GM18858 (cell line): ENCODE data around the gene RFC4.
"Not testable (repeated sequence)": the region's sequence is repeated elsewhere in the genome, so short reads cannot be mapped to it uniquely, and the experiment has no call there.

Experiments
- ATAC-seq: cut with Tn5 transposase; IDR thresholded peaks from one replicate; pipeline ENCODE4 v1.9.1; 2021; ENCODE audit not compliant: unreplicated experiment

Gene RFC4

DNA sequence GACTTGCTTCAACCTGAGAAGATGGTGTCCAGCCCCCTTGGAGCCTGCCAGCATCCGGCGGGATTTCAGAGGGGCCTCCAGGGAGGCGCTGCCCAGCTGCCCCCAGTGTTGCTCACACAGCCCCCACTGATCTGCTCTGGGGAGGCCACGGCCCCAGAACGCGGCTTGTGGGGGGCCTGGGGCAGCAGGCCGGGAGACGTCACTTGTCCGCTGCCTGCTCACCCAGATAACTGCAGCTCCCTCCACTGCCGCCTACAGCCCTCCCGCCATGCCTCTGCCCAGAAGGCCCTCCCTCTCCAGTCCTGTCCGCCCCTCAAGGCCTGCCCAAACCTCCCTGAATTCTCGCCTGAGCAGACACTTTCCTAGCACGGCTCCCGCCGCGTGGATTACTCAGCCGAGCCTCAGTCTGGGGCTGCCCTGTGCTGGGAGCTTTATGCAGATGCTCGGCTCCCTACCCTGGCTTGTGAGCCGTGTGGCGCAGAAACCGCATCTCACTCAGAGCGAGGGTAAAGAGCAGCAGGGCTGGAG lies 19.1 kb upstream of the RFC4 start:
- ATAC-seq: no peak

DNA sequence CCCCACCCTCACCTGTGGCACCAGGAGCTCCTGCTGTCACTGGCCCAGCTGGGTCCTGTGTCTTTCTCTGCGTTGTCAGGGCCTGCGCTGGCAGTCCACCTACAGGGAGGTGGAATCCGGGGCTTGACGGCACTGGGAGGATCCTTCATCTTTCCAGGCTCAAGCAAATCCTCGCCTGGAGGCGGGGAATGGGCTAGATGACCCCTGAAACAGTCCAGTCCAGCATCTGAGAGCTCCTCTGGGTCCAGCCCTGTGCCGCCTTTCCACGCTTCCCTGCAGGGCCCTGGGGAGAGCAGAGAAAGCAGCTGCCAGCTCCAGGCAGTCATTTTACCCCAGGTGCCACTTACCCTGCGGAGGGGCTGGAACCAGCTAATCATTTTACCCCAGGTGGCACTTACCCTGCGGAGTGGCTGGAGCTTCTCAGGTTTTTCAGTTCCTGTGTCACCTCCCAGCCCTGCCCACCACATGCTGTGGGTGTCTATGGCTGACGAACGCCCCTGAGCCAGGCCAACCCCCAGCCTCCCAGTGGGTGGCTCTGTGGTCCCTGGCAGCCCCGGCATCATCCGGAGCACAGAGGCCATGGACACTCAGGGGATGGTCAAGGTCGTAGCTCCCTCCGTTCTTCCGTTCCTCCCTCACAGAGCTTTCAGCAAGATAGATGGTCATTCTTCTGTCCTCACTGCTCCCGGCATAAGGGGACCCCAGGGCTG lies 18.3 kb upstream of the RFC4 start:
- no peak for ATAC-seq

DNA sequence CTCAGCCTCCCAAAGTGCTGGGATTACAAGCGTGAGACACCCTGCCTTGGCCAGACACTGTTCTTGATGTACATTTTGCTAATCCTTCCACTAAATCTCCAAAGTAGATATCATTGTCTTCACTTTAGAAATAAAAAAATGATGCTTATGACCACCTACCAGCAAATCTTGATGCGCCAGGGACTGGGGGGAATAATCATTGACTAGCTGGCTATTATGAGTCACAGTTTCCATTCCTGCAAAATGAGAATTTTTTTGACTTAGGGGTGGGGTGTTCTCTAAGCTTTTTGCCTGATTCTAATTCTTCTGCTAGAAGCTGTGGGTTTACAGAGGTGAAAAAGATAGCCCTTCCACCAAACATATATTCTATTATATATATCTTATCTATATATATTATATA lies 17.1 kb upstream of the RFC4 start:
- ATAC-seq: no peak

DNA sequence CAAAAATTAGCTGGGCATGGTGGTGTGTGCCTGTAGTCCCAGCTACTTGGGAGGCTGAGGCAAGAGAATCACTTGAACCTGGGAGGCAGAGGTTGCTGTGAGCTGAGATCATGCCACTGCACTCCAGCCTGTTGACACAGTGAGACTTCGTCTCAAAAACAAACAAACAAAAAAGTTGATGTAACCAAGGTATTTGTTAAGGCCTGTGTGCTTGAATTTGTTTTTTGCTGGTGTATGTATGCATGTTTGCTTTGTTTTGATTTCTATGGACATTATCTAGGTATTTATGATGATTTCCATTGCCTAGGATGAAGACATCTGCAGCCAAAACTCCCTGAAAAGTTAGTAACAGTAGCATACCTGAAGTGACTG lies 16.1 kb upstream of the RFC4 start:
- ATAC-seq: not testable (repeated sequence)

DNA sequence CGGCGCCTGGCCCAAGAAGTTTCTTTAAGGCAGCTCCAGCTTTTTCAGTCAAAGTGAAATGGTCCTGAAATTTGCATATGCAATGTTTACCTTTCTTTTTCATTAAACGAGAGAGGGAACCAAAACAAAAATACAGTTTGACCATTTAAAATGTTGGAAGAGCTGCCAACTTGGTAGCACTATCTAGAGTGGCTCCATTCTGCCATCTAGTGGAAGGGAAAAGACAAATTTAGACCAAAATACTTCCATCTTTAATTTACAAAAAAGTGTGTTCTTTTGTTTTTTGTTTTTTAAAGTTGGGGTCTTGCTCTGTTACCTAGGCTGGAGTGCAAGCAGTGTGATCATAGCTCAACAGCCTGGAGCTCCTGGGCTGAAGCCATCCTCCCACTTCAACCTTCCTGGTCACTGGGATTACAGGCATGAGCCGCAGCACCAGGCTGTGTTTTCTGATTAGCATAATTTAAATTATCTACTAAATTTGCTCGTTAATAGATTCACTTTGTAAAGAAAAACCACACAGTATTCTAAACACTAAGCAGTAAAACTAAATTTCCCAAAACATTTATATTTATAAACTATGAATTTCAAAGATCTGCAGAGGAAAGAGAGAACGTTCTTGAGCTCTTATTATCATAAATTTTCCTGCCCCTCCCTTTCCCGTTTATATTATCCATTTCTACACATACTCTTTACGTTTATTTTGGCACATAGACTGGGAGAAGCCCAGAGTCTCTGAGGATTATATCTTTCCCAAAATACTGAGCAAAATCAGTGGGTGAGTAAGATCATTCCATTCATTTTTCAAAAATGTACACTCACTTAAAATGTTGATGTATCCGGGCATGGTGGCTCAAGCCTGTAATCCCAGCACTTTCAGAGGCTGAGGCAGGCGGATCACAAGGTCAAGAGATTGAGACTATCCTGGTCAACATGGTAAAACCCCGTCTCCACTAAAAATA lies 15.4 kb upstream of the RFC4 start:
- ATAC-seq: no peak

DNA sequence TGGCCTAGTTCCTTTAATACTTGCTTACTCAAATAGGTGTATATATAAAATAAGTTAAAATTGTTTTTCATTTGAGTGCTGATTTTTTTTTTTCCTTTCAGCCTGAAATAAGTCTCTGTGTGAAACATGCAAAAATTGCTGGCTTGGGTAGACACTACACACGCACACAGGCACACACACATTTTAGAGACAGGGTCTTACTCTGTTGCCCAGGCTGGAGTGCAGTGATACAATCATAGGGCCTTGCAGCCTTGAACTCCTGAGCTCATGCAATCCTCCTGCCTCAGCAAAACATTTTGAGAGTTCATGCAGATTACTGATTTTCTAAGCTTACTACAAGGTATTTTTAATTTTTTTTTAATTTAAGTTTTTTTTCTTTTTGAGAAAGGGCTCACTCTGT lies 12.7 kb upstream of the RFC4 start:
- ATAC-seq: no peak

DNA sequence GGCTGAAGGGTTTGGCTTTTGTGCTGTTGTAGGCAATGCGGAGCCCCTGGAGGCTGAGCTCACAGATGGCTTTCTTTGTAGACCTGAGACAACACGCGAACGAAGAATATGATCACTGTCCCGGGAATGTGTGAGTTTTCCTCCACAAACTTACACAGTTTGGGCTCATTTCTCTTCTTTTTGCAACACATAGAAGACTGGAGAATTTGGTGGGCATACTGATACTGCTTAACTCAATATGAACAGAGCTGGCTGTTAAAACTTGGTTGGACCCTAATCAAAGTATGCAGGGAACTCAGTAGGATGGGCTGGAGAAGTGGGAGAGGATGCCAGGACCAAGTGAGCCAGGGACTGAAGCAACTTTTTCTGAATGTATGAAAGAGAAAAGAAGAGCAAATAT lies 12.2 kb upstream of the RFC4 start:
- no peak for ATAC-seq

DNA sequence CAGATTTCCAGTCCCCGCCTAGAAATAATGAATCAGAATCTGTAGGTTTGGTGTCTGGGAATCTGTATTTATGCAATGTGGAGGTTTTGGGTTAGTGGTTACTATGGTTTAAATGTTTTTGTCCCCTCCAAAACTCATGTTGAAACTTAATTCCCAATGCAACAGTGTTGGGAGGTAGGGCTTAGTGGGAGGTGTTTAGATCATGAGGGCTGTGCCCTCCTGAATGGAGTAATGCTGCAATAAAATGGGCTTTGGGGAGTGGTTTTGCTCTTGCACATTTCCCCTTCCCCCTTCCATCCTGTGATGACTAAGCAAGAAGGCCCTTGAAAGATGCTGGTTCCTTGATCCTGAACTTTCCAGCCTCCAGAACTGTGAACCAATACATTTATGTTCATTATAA lies 9.2 kb upstream of the RFC4 start:
- no peak for ATAC-seq

DNA sequence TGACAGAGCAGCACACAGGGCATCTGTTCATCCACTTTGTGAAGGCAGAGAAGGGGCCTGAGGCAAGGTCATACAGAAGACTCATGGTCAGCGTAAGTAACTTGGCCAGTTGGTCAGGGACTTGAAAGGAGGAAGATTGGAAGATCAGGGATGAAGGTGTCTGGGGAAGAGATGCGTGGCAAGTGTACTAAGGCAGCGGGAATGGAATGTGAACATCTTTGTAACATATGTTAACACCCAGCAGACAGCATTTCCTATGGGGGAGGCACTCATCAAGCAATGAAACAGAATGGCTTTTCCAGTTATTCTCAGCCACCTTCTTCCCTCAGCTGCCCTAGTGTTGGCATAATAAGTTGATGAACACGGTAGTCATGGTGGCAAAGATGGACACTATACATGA lies 7.8 kb upstream of the RFC4 start:
- ATAC-seq: no peak

DNA sequence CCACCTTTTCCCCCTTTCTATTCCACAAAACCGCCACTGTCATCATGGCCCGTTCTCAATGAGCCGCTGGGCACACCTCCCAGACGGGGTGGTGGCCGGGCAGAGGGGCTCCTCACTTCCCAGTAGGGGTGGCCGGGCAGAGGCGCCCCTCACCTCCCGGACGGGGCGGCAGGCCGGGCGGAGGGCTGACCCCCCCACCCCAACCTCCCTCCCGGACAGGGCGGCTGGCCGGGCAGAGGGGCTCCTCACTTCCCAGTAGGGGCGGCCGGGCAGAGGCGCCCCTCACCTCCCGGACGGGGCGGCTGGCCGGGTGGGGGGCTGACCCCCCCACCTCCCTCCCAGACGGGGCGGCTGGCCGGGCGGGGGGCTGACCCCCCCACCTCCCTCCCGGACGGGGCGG lies 5.0 kb upstream of the RFC4 start:
- not testable (repeated sequence) for ATAC-seq

DNA sequence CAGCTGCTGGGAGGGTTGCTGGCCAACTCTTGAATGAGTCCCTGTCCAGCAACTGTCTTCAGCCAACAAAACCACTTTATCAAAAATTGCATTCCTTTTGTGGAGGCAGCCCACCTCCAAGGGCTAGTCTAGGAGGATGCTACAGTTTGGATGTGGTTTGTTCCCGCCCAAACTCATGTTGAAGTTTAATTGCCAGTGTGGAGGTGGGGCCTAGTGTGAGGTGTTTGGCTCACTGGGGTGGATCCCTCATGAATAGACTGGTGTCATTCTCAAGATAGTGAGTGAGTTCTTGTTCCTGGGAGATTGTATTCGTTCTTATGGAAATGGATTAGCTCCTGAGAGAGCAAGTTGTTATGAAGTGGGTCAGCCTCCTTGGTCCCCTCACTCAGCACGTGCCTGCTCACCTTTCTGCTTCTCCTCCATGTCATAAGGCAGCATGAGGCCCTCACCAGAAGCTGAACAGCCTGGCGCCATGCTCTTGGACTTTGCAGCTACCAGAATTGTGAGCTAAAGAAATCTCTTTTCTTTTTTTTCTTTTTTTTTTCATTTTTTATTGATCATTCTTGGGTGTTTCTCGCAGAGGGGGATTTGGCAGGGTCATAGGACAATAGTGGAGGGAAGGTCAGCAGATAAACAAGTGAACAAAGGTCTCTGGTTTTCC lies 4.2 kb upstream of the RFC4 start:
- ATAC-seq: no peak

DNA sequence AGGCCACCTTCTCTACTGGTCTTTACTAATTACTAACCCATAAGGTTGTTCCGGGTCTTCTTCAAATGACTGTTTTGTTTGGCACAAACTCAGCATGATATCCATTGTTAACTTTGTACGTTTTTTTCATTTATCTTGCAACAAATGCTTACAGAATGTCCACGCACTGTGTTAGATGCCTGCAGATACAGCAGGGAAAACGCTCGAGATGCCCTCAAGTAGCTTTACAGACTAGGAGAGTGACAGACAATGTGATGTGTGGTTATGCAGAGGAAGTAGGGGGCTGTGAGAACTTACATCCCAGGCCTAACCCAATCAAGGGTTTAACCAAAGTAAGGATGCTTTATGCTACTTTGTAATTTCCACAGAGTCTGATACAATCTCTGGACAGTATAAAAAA lies 949 bp upstream of the RFC4 start:
- ATAC-seq: no peak

DNA sequence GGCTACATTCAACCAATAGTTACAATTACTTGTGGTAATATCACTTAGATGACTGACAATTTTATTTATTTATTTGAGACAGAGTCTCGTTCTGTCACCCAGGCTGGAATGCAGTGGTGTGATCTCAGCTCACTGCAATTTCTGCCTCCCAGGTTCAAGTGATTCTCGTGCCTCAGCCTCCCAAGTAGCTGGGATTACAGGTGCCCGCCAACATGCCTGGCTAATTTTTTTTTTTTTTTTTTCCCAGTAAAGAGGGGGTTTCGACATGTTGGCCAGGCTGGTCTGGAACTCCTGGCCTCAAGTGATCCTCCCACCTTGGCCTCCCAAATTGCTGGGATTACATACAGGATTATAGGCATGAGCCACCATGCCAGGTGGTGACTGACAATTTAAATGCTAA lies 2.8 kb downstream of the RFC4 start:
- not testable (repeated sequence) for ATAC-seq

DNA sequence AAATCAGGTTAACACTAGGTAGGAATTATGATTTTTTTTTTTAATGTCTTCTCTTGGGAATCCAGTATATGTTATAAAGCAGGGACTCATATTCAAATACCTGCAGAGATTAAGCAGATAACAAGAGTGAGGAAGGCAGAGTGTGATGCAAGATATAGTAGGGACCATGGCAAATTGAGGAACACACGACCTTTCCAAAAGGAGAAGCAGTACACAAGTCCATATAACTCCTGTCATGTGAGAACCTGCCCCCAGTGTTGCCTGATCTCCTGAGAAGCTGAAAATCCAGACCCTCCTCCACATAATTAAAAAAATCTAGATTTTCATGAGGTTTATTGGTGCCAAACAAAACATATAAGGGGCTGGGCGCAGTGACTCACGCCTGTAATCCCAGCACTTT lies 3.6 kb downstream of the RFC4 start:
- ATAC-seq: no peak

DNA sequence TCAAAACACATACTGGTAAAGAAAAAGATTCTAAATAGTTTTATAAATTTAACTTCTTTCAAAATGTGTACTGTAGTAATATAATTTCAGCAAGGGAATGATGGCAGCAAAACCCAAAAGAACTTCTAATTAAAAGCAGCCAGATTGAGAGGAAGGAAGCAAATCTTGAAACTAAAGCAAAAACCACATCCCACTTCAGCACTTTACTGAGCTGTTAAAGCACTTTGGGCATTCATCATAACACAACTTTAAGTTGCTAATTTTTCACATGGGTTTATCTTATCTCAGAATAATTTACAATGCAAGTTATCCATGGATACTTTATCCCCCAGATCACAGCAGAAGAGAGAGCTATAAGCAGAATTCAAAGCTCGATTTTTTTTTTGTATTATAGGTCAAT lies 6.0 kb downstream of the RFC4 start:
- ATAC-seq: no peak

DNA sequence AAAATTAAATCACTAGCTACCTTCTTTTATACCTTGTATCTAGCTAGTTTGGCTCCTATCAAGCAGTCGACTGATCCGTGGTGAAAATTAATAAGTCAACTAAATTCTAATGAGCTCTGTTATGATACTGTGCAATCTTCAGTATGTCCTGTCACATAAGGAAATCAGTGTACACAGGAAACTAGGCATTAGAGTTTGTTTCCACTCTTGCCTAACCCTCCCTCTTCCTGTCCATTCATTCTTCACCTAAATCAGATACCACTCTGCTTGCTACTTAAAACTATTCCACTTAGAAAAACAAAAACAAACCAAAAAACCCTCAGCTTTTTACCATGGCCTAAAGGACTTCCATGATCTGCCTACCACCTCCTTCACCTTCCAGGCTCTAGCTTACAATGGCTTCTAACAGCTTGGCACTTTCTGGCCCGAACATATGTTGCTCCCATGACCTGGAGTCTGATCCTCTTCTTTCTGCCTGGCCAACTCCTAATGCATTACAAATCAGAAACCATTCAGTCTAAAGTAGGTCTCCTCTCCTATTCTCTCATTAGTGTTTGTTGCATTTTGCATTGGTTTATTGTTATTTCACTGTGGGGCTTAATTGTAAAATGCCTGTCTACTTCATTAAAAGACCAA lies 7.9 kb downstream of the RFC4 start:
- ATAC-seq: no peak

DNA sequence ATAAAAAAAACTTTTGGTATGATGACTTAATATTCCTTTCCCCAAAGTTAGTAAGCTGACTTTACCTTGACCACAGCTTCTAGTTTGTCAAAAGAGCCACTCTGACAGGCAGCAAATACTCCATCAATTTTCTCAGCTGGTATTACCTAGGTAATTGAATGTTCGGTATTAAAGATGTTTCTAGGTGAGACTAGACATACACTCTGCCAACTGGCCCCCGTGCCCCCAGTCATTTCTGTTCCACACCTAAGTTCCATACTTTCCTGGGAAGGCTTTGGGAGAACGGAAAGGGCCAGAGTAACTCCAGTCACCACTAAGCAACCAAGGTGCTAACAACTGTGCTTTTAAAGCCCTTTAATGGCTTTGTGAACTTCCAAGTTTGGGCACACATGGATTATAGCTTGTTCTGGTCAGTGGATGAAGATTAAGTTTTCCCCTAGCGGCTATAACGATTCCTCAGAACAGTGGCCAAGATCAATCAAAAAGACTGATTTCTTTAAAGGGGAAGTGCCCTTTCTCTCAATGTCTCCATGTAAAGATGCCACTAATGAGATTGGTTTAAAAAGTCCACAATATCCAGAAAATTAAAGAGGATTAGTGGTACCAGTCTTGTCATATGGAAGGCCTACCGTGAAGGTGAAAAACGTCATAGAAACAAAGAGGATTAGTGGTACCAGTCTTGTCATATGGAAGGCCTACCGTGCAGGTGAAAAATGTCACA lies 15.9 kb downstream of the RFC4 start:
- no peak for ATAC-seq

DNA sequence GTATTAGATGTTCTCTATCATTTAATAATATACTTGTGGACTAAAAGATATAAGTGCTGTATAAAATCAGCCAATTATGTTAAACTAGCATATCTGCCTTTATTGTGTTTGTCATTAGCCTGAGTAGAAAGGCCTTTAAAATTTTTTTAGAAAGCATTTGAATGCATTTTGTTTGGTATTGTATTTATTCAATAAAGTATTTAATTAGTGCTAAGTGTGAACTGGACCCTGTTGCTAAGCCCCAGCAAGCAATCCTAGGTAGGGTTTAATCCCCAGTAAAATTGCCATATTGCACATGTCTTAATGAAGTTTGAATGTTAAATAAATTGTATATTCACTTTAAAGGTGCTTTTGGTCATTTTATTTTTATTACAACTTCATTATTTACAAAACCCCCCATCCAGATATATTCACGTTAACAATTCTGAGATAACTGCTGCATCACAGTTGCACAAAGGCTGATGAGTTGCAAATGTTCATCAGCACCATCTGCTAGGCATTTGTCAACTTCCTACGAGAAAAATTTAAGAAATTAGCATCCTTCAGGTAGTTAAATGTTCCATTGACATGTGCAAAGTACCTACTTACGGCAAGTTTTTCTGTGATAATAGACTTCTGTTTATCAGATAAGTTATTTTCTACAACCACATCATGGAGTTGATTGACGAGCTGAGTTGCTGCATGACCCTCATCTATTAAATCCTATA lies 16.6 kb downstream of the RFC4 start:
- ATAC-seq: no peak

DNA sequence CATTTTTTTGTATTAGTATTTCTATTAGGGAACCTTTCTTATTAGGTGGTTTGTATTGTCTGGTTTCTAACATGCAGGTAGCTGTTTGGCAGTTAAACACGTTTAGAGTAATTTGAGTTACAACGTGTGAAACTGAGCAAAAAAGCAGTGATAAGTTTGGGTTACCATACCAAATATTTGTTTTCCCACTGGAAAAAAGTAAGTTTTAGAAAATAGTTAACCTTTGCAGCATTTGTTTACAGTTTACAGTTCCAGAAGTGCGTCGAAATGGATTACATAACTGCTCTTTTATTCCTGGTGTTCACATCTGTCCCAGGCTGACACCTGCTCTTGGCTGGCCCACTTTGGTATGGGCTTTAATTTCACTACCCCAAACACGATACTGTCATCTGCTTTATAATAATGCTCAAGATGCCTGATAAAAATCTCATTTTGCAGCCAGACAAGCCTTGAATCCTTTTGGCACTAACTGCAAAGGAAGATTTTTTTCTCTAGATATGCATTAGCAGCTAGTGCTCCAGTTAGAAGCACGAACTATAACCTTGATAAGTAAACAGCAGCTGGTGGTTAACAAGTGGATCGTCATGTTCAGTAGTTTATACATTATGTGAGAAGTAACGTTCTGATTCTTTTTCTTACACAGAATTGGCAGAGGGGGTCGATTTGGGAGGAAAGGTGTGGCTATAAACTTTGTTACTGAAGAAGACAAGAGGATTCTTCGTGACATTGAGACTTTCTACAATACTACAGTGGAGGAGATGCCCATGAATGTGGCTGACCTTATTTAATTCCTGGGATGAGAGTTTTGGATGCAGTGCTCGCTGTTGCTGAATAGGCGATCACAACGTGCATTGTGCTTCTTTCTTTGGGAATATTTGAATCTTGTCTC lies 17.6 kb downstream of the RFC4 start:
- ATAC-seq: no peak
